Ovary (tissue), 3 donors: ENCODE data around the gene TMEM44.

Experiments used
- POLR2A ChIP-seq: fragments of 450-650 bp; IDR thresholded peaks from one replicate; pipeline ENCODE4 v1.6.1; 2017; ENCODE audit warnings: antibody characterized with exemption, mild to moderate bottlenecking, moderate library complexity
- TF ChIP-seq, protein P1 (sequence below), 3 donors: fragments of 450-650 bp in 2 of 3; fragments of 200-600 bp in 1 of 3; IDR thresholded peaks; one replicate each; pipeline versions ENCODE4 v1.5.1 to v1.8.0; 2016 to 2022; ENCODE audit warnings: antibody characterized with exemption in 3 of 3, mild to moderate bottlenecking in 1 of 3
- donor health status: DM: no; HTN: no; CAD: no.

DNA sequence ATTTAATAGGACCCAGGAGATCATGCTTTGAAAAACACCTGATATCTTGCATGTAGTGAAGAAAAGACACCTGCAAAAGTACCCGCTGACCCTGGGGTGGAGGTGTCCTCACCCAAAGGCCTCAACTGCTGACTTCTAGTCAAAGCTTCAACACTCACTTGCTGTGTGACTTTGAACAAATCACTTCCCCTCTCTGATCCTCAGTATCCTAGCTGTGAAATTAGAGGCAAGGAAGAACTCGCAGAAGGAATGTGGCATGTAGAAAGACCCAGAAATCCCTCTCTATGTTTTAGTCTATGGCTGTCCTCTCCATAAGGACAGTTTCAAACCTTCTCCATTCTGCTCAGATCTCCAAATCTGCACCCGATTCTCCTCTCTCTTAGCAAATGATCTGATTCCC, 93.7 kb downstream of the TMEM44 start:
- TF ChIP-seq, protein P1, sequence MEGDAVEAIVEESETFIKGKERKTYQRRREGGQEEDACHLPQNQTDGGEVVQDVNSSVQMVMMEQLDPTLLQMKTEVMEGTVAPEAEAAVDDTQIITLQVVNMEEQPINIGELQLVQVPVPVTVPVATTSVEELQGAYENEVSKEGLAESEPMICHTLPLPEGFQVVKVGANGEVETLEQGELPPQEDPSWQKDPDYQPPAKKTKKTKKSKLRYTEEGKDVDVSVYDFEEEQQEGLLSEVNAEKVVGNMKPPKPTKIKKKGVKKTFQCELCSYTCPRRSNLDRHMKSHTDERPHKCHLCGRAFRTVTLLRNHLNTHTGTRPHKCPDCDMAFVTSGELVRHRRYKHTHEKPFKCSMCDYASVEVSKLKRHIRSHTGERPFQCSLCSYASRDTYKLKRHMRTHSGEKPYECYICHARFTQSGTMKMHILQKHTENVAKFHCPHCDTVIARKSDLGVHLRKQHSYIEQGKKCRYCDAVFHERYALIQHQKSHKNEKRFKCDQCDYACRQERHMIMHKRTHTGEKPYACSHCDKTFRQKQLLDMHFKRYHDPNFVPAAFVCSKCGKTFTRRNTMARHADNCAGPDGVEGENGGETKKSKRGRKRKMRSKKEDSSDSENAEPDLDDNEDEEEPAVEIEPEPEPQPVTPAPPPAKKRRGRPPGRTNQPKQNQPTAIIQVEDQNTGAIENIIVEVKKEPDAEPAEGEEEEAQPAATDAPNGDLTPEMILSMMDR (IDR thresholded peaks at IDR 0.05), result no peak
- no peak for TF ChIP-seq POLR2A
